BJ (cell line): ENCODE results near the gene DLG2. TPM values are rescaled to one million over a fixed set of nuclear protein-coding genes. Genes with fewer than 3 reads are reported as not detected.

ENCODE experiments used
- CTCF ChIA-PET: fragments of 350-600 bp; formaldehyde crosslinking; extraction: SDS; loops from one replicate; lab custom pipeline; 2021; ENCODE audit warnings: antibody characterized with exemption, inconsistent platforms; lab: Yijun Ruan, JAX
- POLR2A ChIA-PET: fragments of 300-600 bp; sonication (Branson Sonifier 250); formaldehyde crosslinking; extraction: SDS; loops from one replicate; lab custom pipeline; 2021; ENCODE audit warnings: antibody characterized with exemption; lab: Charles Lee
- DNase-seq: peaks from one replicate; pipeline ENCODE4 v3.0.0-alpha.2; 2011; ENCODE audit warnings: low read depth
- H3K27me3 ChIP-seq: 2 replicates; pipeline ENCODE4 v1.6.0; 2011; ENCODE audit warnings: low read length; ENCODE audit not compliant: control insufficient read depth, insufficient read depth
- H3K36me3 ChIP-seq: 2 replicates; pipeline ENCODE4 v1.5.1; 2011; ENCODE audit warnings: low read length; ENCODE audit not compliant: control insufficient read depth, insufficient read depth
- H3K4me3 ChIP-seq: 2 replicates; pipeline ENCODE4 v1.5.1; 2011; ENCODE audit warnings: low read depth, mild to moderate bottlenecking, control low read depth, low read length
- CTCF ChIP-seq: IDR thresholded peaks from 2 replicates; pipeline ENCODE4 v1.5.1; 2011; ENCODE audit warnings: low read depth, mild to moderate bottlenecking, control low read depth, inconsistent platforms, low read length, moderate library complexity; ENCODE audit not compliant: insufficient read depth
- polyA plus RNA-seq: library from polyadenylated mRNA; depleted of rRNA; stranded (reverse); fragments of >200 nt; gene quantifications from 2 replicates; pipeline ENCODE4 v1.2.3, GENCODE V29; 2011

Gene DLG2
- polyA plus RNA-seq, 1 experiment = 0.28 TPM

- Histone ChIP-seq H3K4me3 (no peak overlapping the region), H3K36me3 (no peaks in the 10 kb centered on the region), H3K27me3 (no peaks in the 10 kb centered on the region)
- ChIA-PET POLR2A (no interaction called here), CTCF (no interaction called here)
- DNase-seq = no peak
- TF ChIP-seq CTCF = no peak
Observed at GRCh38 chr11:83459798-83460197, 2167.3 kb downstream of the DLG2 start.

- ChIA-PET POLR2A (no interaction called here), CTCF (no interaction called here)
- TF ChIP-seq CTCF = no peak
- Histone ChIP-seq H3K36me3 (no peaks in the 10 kb centered on the region), H3K27me3 (no peaks in the 10 kb centered on the region), H3K4me3 (no peak overlapping the region)
- no peak for DNase-seq
Observed at GRCh38 chr11:83456566-83456965, 2170.6 kb downstream of the DLG2 start.

GRCh38 chr11:83456075-83456474 is 2171.1 kb downstream of the DLG2 start:
- Histone ChIP-seq H3K4me3 (no peak overlapping the region), H3K27me3 (no peaks in the 10 kb centered on the region), H3K36me3 (no peaks in the 10 kb centered on the region)
- no peak for DNase-seq
- POLR2A ChIA-PET = no interaction called here
- CTCF ChIA-PET = no interaction called here
- no peak for TF ChIP-seq CTCF

GRCh38 chr11:83455356-83455755 is 2171.8 kb downstream of the DLG2 start:
- POLR2A ChIA-PET = no interaction called here
- no peaks in the 10 kb centered on the region for H3K27me3 ChIP-seq

GRCh38 chr11:83454674-83455073 is 2172.5 kb downstream of the DLG2 start:
- no peak for TF ChIP-seq CTCF
- Histone ChIP-seq H3K36me3 (no peaks in the 10 kb centered on the region), H3K27me3 (no peaks in the 10 kb centered on the region), H3K4me3 (no peak overlapping the region)
- no peak for DNase-seq
- POLR2A ChIA-PET = no interaction called here
- CTCF ChIA-PET = no interaction called here

More at GRCh38 chr11:83455356-83455755, 2171.8 kb downstream of the DLG2 start:
- no peak overlapping the region for H3K4me3 ChIP-seq
- TF ChIP-seq CTCF = no peak
- CTCF ChIA-PET = no interaction called here
- no peaks in the 10 kb centered on the region for H3K36me3 ChIP-seq
- no peak for DNase-seq
